ENCODE data around the gene GPR39.

GPR39 gene

DNA sequence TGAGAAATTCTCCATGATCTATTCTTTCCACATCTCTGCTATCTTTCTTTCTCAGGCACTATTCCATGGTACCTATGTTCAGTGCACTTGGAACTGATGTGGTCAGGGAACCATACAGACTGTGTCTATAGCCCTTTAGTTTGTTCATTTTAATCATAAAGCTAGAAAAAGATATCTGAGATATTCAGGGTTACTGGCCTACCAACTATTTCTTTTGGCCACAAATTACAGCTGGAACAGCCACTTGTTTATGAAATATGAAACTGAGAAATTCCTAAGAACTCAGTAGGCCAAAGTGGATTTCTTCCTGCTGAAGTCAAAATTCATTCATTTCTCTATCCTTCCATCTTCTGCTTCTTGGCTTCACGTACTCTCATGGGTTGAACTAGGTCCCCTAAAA lies 276.2 kb downstream of the GPR39 start:
- H3K36me3 ChIP-seq (ENCODE audit: insufficient read depth, low read length): no peaks in the 10 kb centered on the region
- no peaks in the 10 kb centered on the region for H3K27me3 ChIP-seq (ENCODE audit: insufficient read depth, low read length)
- H3K4me3 ChIP-seq (ENCODE audit: low read depth, low read length): no peak overlapping the region
- no peak overlapping the region for H2AFZ ChIP-seq (ENCODE audit: low read length, unreplicated experiment)
- H3K4me1 ChIP-seq (ENCODE audit: control insufficient read depth, insufficient read depth, low read length, unreplicated experiment): no peaks in the 10 kb centered on the region
- H3K79me2 ChIP-seq (ENCODE audit: control insufficient read depth, insufficient read depth, low read length, unreplicated experiment): no peaks in the 10 kb centered on the region
- no peak overlapping the region for H3K27ac ChIP-seq (ENCODE audit: low read depth, low read length)

Measured in ACC112 (cell line).